Transverse colon (tissue), 4 donors: Measurements from ENCODE around the gene TMIGD1. TPM values are rescaled to one million over a fixed set of nuclear protein-coding genes. Genes with fewer than 3 reads are reported as not detected.

Experiments used
- DNase-seq: peaks from one replicate; pipeline ENCODE4 v3.0.0-alpha.2; 2019
- H3K27ac ChIP-seq, 4 donors: fragments of 200-600 bp; sonication (generic); 2 replicates each; pipeline ENCODE4 v1.5.1; 2016 to 2018; ENCODE audit warnings: inconsistent platforms in 4 of 4
- H3K27me3 ChIP-seq: fragments of 200-600 bp; sonication (generic); 2 replicates; pipeline ENCODE4 v1.5.1; 2017; ENCODE audit warnings: inconsistent platforms
- H3K36me3 ChIP-seq, 4 donors: fragments of 200-600 bp; sonication (generic); 2 replicates each; pipeline ENCODE4 v1.5.1; 2017 to 2019; ENCODE audit warnings: inconsistent platforms in 4 of 4
- H3K4me1 ChIP-seq, 4 donors: fragments of 200-600 bp; sonication (generic); 2 replicates each; pipeline ENCODE4 v1.5.1; 2017 to 2020; ENCODE audit warnings: inconsistent platforms in 4 of 4
- H3K4me3 ChIP-seq, 4 donors: fragments of 200-600 bp; sonication (generic); 1 replicate in 1 of 4; 2 replicates in 3 of 4; pipeline versions ENCODE4 v1.5.1 to v1.6.1; 2017 to 2019; ENCODE audit warnings: inconsistent platforms in 4 of 4
- H3K9me3 ChIP-seq, 2 donors: fragments of 200-600 bp; sonication (generic); 2 replicates each; pipeline ENCODE4 v1.5.1; 2017 to 2019; ENCODE audit warnings: inconsistent platforms in 2 of 2
- CTCF ChIP-seq, 5 experiments: fragments of 200-600 bp in 3 of 5; fragments of 450-650 bp in 2 of 5; sonication (generic) in 3 of 5; IDR thresholded peaks; 1 replicate in 2 of 5; 2 replicates in 3 of 5; pipeline ENCODE4 v1.5.1; 2016 to 2017; ENCODE audit warnings: antibody characterized with exemption in 5 of 5, inconsistent platforms in 3 of 5, mild to moderate bottlenecking in 2 of 5, moderate library complexity in 1 of 5
- EP300 ChIP-seq: sonication (generic); formaldehyde crosslinking; IDR thresholded peaks from one replicate; pipeline ENCODE4 v1.6.1; 2017; ENCODE audit warnings: antibody characterized with exemption, low read depth
- POLR2A ChIP-seq: fragments of 450-650 bp; IDR thresholded peaks from one replicate; pipeline ENCODE4 v1.6.1; 2016; ENCODE audit warnings: antibody characterized with exemption, mild to moderate bottlenecking, moderate library complexity
- POLR2AphosphoS5 ChIP-seq, 3 donors: sonication (generic); formaldehyde crosslinking; IDR thresholded peaks; one replicate each; pipeline ENCODE4 v1.6.1; 2016; ENCODE audit warnings: antibody characterized with exemption in 3 of 3
- WGBS, 2 donors: methylation state at CpG; one replicate each; pipeline ENCODE4 v1.1.5; 2018; ENCODE audit warnings: low coverage in 1 of 2; 5-methylcytosine and 5-hydroxymethylcytosine counted together
- in situ Hi-C, 4 donors: fragments of 200-750 bp; cut with MboI; loops; one replicate each; pipeline versions ENCODE4 v1.15.0 to v1.15.1; 2017; ENCODE audit warnings: low sequenced_read_pairs in 3 of 4, low pct_ligation_motif_present in 1 of 4, low pct_unique_long_range_greater_than_20kb in 1 of 4
- intact Hi-C: fragments of 100-400 bp; cut with DNase I; formaldehyde crosslinking; loops from one replicate; pipeline ENCODE4 v1.15.1; 2023; ENCODE audit warnings: low total_unique reads
- total RNA-seq, 4 donors: library from RNA; depleted of rRNA; stranded (reverse); fragments of >200 nt; gene quantifications; one replicate each; pipeline ENCODE4 v1.1.0, GENCODE V29; 2016

TMIGD1 gene
- total RNA-seq, 4 donors from 2014 or later = 0.80 to 488 (median 131) TPM

- no peaks in the 10 kb centered on the region for H3K9me3 ChIP-seq
- TF ChIP-seq EP300 (no peak), CTCF (IDR thresholded peaks at IDR 0.05) (no peak), POLR2AphosphoS5 (IDR thresholded peaks at IDR 0.05) (no peak), POLR2A (no peak)
- intact Hi-C loops (no loop called here), in situ Hi-C loops (no loop called here)
- 3 to 8% methylated on average over 4 to 5 of the region's 5 CpGs for WGBS, 2 donors
- DNase-seq = no peak
- H3K4me3 ChIP-seq = peak overlapping the region; percentile 79 to 96 (median 90)
- no peaks in the 10 kb centered on the region for H3K36me3 ChIP-seq
- no peaks in the 10 kb centered on the region for H3K27me3 ChIP-seq
- H3K4me1 ChIP-seq = peaks cover 17 to 66% (median 48%) of the 10 kb centered on the region in 4 donors
- peak overlapping the region; percentile 93 to 96 (median 96) for H3K27ac ChIP-seq
These were observed 46.1 kb upstream of the TMIGD1 start for GRCh38 chr17:30379903-30380381.

GRCh38 chr17:30379303-30379902 is 45.5 kb upstream of the TMIGD1 start:
- in situ Hi-C loops = no loop called here

GRCh38 chr17:30378825-30379302 is 45.0 kb upstream of the TMIGD1 start, which contains the start of gene CPD:
CPD (plus strand) TSS chr17:30378927; CDS start chr17:30378981, 54 bp downstream.
- TF ChIP-seq EP300 = no peak
- TF ChIP-seq CTCF (IDR thresholded peaks at IDR 0.05) = peak in 1 of 5 experiments; percentile 4
- TF ChIP-seq POLR2AphosphoS5 (IDR thresholded peaks at IDR 0.05) = peak; percentile 94 to 95 (median 94)
- TF ChIP-seq POLR2A = peak; percentile 89
- peak within 1 kb of the TSS; percentile 79 to 96 (median 90) for H3K4me3 ChIP-seq
- intact Hi-C loops = no loop called here
- 0% methylated on average over 19 of the region's 59 CpGs; no CpG with 5 or more reads in 1 of the 2 donors for whole genome bisulfite sequencing, 2 donors
- DNase-seq = peak; percentile 99
- H3K27me3 ChIP-seq = no peaks in the 10 kb centered on the region
- H3K9me3 ChIP-seq = no peaks in the 10 kb centered on the region
- in situ Hi-C loops = no loop called here
- no peaks in the 10 kb centered on the region for H3K36me3 ChIP-seq
- H3K4me1 ChIP-seq = peaks cover 17 to 66% (median 48%) of the 10 kb centered on the region in 4 donors
- peak within 1 kb of the TSS; percentile 93 to 96 (median 96) for H3K27ac ChIP-seq

More at GRCh38 chr17:30379303-30379902, 45.5 kb upstream of the TMIGD1 start:
- no peaks in the 10 kb centered on the region for H3K36me3 ChIP-seq
- 1% methylated on average over 62 of the region's 68 CpGs; no CpG with 5 or more reads in 1 of the 2 donors for WGBS, 2 donors
- TF ChIP-seq EP300 = no peak
- TF ChIP-seq POLR2A = no peak
- TF ChIP-seq POLR2AphosphoS5 (IDR thresholded peaks at IDR 0.05) = no peak
- no peak for TF ChIP-seq CTCF (IDR thresholded peaks at IDR 0.05)
- intact Hi-C loops = no loop called here
- H3K4me1 ChIP-seq = peaks cover 17 to 66% (median 48%) of the 10 kb centered on the region in 4 donors
- H3K9me3 ChIP-seq = no peaks in the 10 kb centered on the region
- no peaks in the 10 kb centered on the region for H3K27me3 ChIP-seq
- peak; percentile 33 for DNase-seq
- H3K27ac ChIP-seq = peak overlapping the region; percentile 93 to 96 (median 96)
- peak overlapping the region; percentile 79 to 96 (median 90) for H3K4me3 ChIP-seq

- TF ChIP-seq POLR2AphosphoS5 (IDR thresholded peaks at IDR 0.05) = no peak
- no peak for TF ChIP-seq POLR2A
- no peak for TF ChIP-seq EP300
- peak in 2 of 5 experiments; percentile 6 to 16 for TF ChIP-seq CTCF (IDR thresholded peaks at IDR 0.05)
- intact Hi-C loops = no loop called here
- peak; percentile 38 for DNase-seq
- peak overlapping the region; percentile 29 to 96 (median 85) for H3K4me3 ChIP-seq
- H3K9me3 ChIP-seq = no peaks in the 10 kb centered on the region
- in situ Hi-C loops = no loop called here
- WGBS, 2 donors = 16 to 37% methylated on average over 22 to 31 of the region's 31 CpGs
- no peaks in the 10 kb centered on the region for H3K27me3 ChIP-seq
- peaks cover 17 to 60% (median 48%) of the 10 kb centered on the region in 4 donors for H3K4me1 ChIP-seq
- peak overlapping the region; percentile 93 to 96 (median 96) for H3K27ac ChIP-seq
- no peaks in the 10 kb centered on the region for H3K36me3 ChIP-seq
These were observed 44.5 kb upstream of the TMIGD1 start for GRCh38 chr17:30378241-30378824.
